Keratinocyte (primary cell): ENCODE results near the gene C21orf58. TPM values are rescaled to one million over a fixed set of nuclear protein-coding genes. Genes with fewer than 3 reads are reported as not detected.

Source experiments
- DNase-seq: peaks from one replicate; pipeline ENCODE4 v3.0.0-alpha.2; 2011; ENCODE audit warnings: low read depth, missing footprints, low spot score
- FAIRE-seq: peaks from 2 replicates; lab custom pipeline; 2011; peaks lifted over from hg19 to GRCh38; lab: Jason Lieb, UNC
- H2AFZ ChIP-seq: 2 replicates; pipeline ENCODE4 v1.6.0; 2012; ENCODE audit warnings: low read length, control low read depth, inconsistent platforms; ENCODE audit not compliant: control insufficient read depth
- H3K27ac ChIP-seq: 2 replicates; pipeline ENCODE4 v1.5.1; 2011; ENCODE audit warnings: low read length; ENCODE audit not compliant: control insufficient read depth, insufficient read depth
- H3K27me3 ChIP-seq: 3 replicates; pipeline ENCODE4 v1.6.0; 2011; ENCODE audit warnings: low read length; ENCODE audit not compliant: control insufficient read depth, insufficient read depth; ENCODE audit errors: extremely low read depth
- H3K36me3 ChIP-seq, 2 experiments: 2 replicates in 1 of 2; 3 replicates in 1 of 2; pipeline ENCODE4 v1.5.1; 2011; ENCODE audit warnings: low read length in 2 of 2, mild to moderate bottlenecking in 1 of 2; ENCODE audit not compliant: control insufficient read depth in 2 of 2, insufficient read depth in 2 of 2; ENCODE audit errors: extremely low read depth in 1 of 2
- H3K4me1 ChIP-seq: 3 replicates; pipeline ENCODE4 v1.5.1; 2011; ENCODE audit warnings: low read length; ENCODE audit not compliant: control insufficient read depth, insufficient read depth; ENCODE audit errors: extremely low read depth
- H3K4me2 ChIP-seq: 3 replicates; pipeline ENCODE4 v1.6.0; 2011; ENCODE audit warnings: low read depth, low read length; ENCODE audit not compliant: control insufficient read depth, insufficient read depth; ENCODE audit errors: extremely low read depth
- H3K4me3 ChIP-seq, 3 experiments: fragments of 200-600 bp in 1 of 3; sonication (generic) in 1 of 3; 2 replicates in 2 of 3; 3 replicates in 1 of 3; pipeline ENCODE4 v1.5.1; 2011 to 2016; ENCODE audit warnings: low read length in 3 of 3, mild to moderate bottlenecking in 3 of 3, control low read depth in 2 of 3, inconsistent platforms in 1 of 3, low read depth in 1 of 3, mixed read lengths in 1 of 3, mixed run types in 1 of 3, moderate library complexity in 1 of 3; ENCODE audit not compliant: control insufficient read depth in 2 of 3, insufficient read depth in 2 of 3; ENCODE audit errors: extremely low read depth in 1 of 3
- H3K79me2 ChIP-seq: 2 replicates; pipeline ENCODE4 v1.6.0; 2012; ENCODE audit warnings: low read length; ENCODE audit not compliant: control insufficient read depth, insufficient read depth
- H3K9ac ChIP-seq: 3 replicates; pipeline ENCODE4 v1.6.0; 2011; ENCODE audit warnings: low read length; ENCODE audit not compliant: control insufficient read depth, insufficient read depth; ENCODE audit errors: extremely low read depth
- H3K9me1 ChIP-seq: 3 replicates; pipeline ENCODE4 v1.6.0; 2011; ENCODE audit warnings: low read length; ENCODE audit not compliant: control insufficient read depth, insufficient read depth; ENCODE audit errors: extremely low read depth
- H3K9me3 ChIP-seq: 2 replicates; pipeline ENCODE4 v1.5.1; 2012; ENCODE audit warnings: low read depth, low read length; ENCODE audit not compliant: control insufficient read depth
- H4K20me1 ChIP-seq: 3 replicates; pipeline ENCODE4 v1.6.0; 2011; ENCODE audit warnings: low read length; ENCODE audit not compliant: control insufficient read depth, insufficient read depth; ENCODE audit errors: extremely low read depth
- CTCF ChIP-seq, 3 experiments: IDR thresholded peaks in 1 of 3; conservative IDR thresholded peaks in 1 of 3; optimal IDR thresholded peaks in 1 of 3; 2 replicates in 2 of 3; 3 replicates in 1 of 3; pipeline versions ENCODE3 to v1.5.1; 2011; ENCODE audit warnings: low read length in 3 of 3, mild to moderate bottlenecking in 3 of 3, moderate library complexity in 2 of 3, control low read depth in 1 of 3, inconsistent platforms in 1 of 3; ENCODE audit not compliant: insufficient read depth in 2 of 3; ENCODE audit errors: extremely low read depth in 1 of 3
- EZH2 ChIP-seq: IDR thresholded peaks from one replicate; pipeline ENCODE4 v1.6.1; 2012; ENCODE audit warnings: inconsistent platforms, mild to moderate bottlenecking, low read length, moderate library complexity
- dilution Hi-C: fragments of 300-500 bp; cut with MboI; formaldehyde crosslinking; loops from one replicate; pipeline ENCODE4 v1.7.0; 2020; ENCODE audit warnings: low sequenced_read_pairs; ENCODE audit not compliant: extremely low pct_ligation_motif_present
- polyA plus RNA-seq, 5 experiments: library from polyadenylated mRNA; depleted of rRNA in 3 of 5; stranded (reverse) in 3 of 5; stranded (forward) in 1 of 5; unstranded in 1 of 5; fragments of >200 nt; gene quantifications; 1 replicate in 1 of 5; 2 replicates in 3 of 5; 3 replicates in 1 of 5; pipeline versions ENCODE4 v1.2.1 to v1.2.3, GENCODE V29; 2011 to 2012; ENCODE audit warnings: missing spikeins in 2 of 5, low read depth in 1 of 5, low replicate concordance in 1 of 5

Gene C21orf58
- polyA plus RNA-seq, 1 donor (not counting 4 experiments of a cell fraction or from before 2014, with no cell fraction given), result 1.2 TPM

GRCh38 chr21:46340998-46341397 is 17.3 kb upstream of the C21orf58 start:
- Histone ChIP-seq H2AFZ (no peak overlapping the region), H3K9me1 (no peaks in the 10 kb centered on the region), H3K4me2 (no peak overlapping the region), H3K9ac (no peak overlapping the region), H3K4me3 (no peak overlapping the region), H3K27ac (no peak overlapping the region), H3K4me1 (no peaks in the 10 kb centered on the region), H3K79me2 (peaks cover 30% of the 10 kb centered on the region), H4K20me1 (no peaks in the 10 kb centered on the region), H3K9me3 (no peaks in the 10 kb centered on the region), H3K36me3 (peaks cover 16 to 18% of the 10 kb centered on the region in 2 experiments), H3K27me3 (no peaks in the 10 kb centered on the region)
- no peak for DNase-seq
- TF ChIP-seq EZH2, result no peak
- TF ChIP-seq CTCF (optimal IDR thresholded peaks at IDR 0.05 in 1 of 3, IDR thresholded peaks at IDR 0.05 in 1 of 3, conservative IDR thresholded peaks at IDR 0.05 in 1 of 3; ENCODE audit: extremely low read depth in 1 of 3, insufficient read depth in 2 of 3, low read length in 3 of 3), result no peak
- dilution Hi-C loops, result no loop called here
- FAIRE-seq, result no peak

GRCh38 chr21:46336603-46337002 is 12.9 kb upstream of the C21orf58 start:
- H3K4me2 ChIP-seq, result no peak overlapping the region
- no peaks in the 10 kb centered on the region for H3K9me1 ChIP-seq
- H3K79me2 ChIP-seq, result peaks cover 12% of the 10 kb centered on the region
- H3K9ac ChIP-seq, result no peak overlapping the region
- no peaks in the 10 kb centered on the region for H3K4me1 ChIP-seq
- DNase-seq, result no peak
- dilution Hi-C loops, result no loop called here
- TF ChIP-seq EZH2 (no peak), CTCF (optimal IDR thresholded peaks at IDR 0.05 in 1 of 3, IDR thresholded peaks at IDR 0.05 in 1 of 3, conservative IDR thresholded peaks at IDR 0.05 in 1 of 3; ENCODE audit: extremely low read depth in 1 of 3, insufficient read depth in 2 of 3, low read length in 3 of 3) (no peak)
- H3K27me3 ChIP-seq, result no peaks in the 10 kb centered on the region
- H3K4me3 ChIP-seq, result no peak overlapping the region
- no peak for FAIRE-seq
- peaks cover 21 to 22% of the 10 kb centered on the region in 2 experiments for H3K36me3 ChIP-seq
- no peak overlapping the region for H3K27ac ChIP-seq
- no peaks in the 10 kb centered on the region for H3K9me3 ChIP-seq
- H2AFZ ChIP-seq, result no peak overlapping the region
- H4K20me1 ChIP-seq, result no peaks in the 10 kb centered on the region
